GM12878 (cell line): ENCODE data around the gene ASCC3. TPM values are rescaled to one million over a fixed set of nuclear protein-coding genes. Genes with fewer than 3 reads are reported as not detected.

Experiments
- ATAC-seq: fragments of 200-7000 bp; cut with Tn5 transposase; 3 replicates; pipeline ENCODE4 v1.9.1; 2020; ENCODE audit warnings: mild to moderate bottlenecking, moderate library complexity
- BruUV-seq: library from RNA; stranded (reverse); fragments of 400-500 nt; replicated peaks from 2 replicates; lab custom pipeline; 2021; lab: Mats Ljungman, UMichigan
- CTCF ChIA-PET: fragments of 300-600 bp; sonication (Branson Sonifier 250); formaldehyde crosslinking; extraction: SDS; loops from one replicate; lab custom pipeline; 2021; ENCODE audit warnings: inconsistent platforms; lab: Yijun Ruan, JAX
- POLR2A ChIA-PET: fragments of 350-600 bp; formaldehyde crosslinking; extraction: SDS; loops from one replicate; lab custom pipeline; 2021; ENCODE audit warnings: inconsistent platforms; lab: Charles Lee
- RAD21 ChIA-PET: fragments of 300-600 bp; sonication (Branson Sonifier 250); formaldehyde crosslinking; loops from one replicate; lab custom pipeline; 2023; ENCODE audit warnings: antibody characterized with exemption; ENCODE audit not compliant: unreplicated experiment; lab: Charles Lee
- SMC1A ChIA-PET: fragments of 300-600 bp; sonication (Branson Sonifier 250); formaldehyde crosslinking; loops from one replicate; lab custom pipeline; 2023; ENCODE audit not compliant: unreplicated experiment, uncharacterized antibody; lab: Charles Lee
- DNase-seq: peaks from one replicate; pipeline ENCODE4 v3.0.0-alpha.2; 2011; ENCODE audit warnings: low read depth, low spot score
- FAIRE-seq: peaks from 3 replicates; lab custom pipeline; 2011; peaks lifted over from hg19 to GRCh38; lab: Jason Lieb, UNC
- H2AFZ ChIP-seq: 2 replicates; pipeline ENCODE4 v1.6.0; 2011; ENCODE audit warnings: low read depth, low read length, control low read depth; ENCODE audit not compliant: control insufficient read depth
- H3K27ac ChIP-seq: 2 replicates; pipeline ENCODE4 v1.5.1; 2011; ENCODE audit warnings: control low read depth; ENCODE audit not compliant: control insufficient read depth, insufficient read depth
- H3K27me3 ChIP-seq, 2 experiments: replicated peaks in 1 of 2; 2 replicates each; pipeline versions ENCODE4 v1.6.0 to v1.6.1; 2011; ENCODE audit warnings: low read length in 1 of 2; ENCODE audit not compliant: control insufficient read depth in 2 of 2, insufficient read depth in 2 of 2
- H3K36me3 ChIP-seq, 2 experiments: 2 replicates each; pipeline ENCODE4 v1.5.1; 2011; ENCODE audit warnings: low read length in 1 of 2; ENCODE audit not compliant: control insufficient read depth in 2 of 2, insufficient read depth in 2 of 2
- H3K4me1 ChIP-seq: 2 replicates; pipeline ENCODE4 v1.6.1; 2011; ENCODE audit warnings: mild to moderate bottlenecking, low read length, moderate library complexity, mixed read lengths; ENCODE audit not compliant: control insufficient read depth, insufficient read depth
- H3K4me2 ChIP-seq: 2 replicates; pipeline ENCODE4 v1.6.0; 2011; ENCODE audit warnings: control low read depth; ENCODE audit not compliant: control insufficient read depth, insufficient read depth
- H3K4me3 ChIP-seq: fragments of 200-600 bp; sonication (generic); 2 replicates; pipeline ENCODE4 v1.5.1; 2016
- H3K79me2 ChIP-seq: 2 replicates; pipeline ENCODE4 v1.6.0; 2011; ENCODE audit warnings: low read length; ENCODE audit not compliant: control insufficient read depth, insufficient read depth
- H3K9ac ChIP-seq: 2 replicates; pipeline ENCODE4 v1.8.0; 2011; ENCODE audit warnings: low read length, control low read depth, mixed read lengths; ENCODE audit not compliant: control insufficient read depth, insufficient read depth
- H3K9me3 ChIP-seq: replicated peaks from 3 replicates; pipeline ENCODE4 v1.5.1; 2011; ENCODE audit warnings: mild to moderate bottlenecking, low read length; ENCODE audit not compliant: control insufficient read depth, insufficient read depth
- H4K20me1 ChIP-seq: 2 replicates; pipeline ENCODE4 v1.6.0; 2011; ENCODE audit not compliant: control insufficient read depth, insufficient read depth
- CBX3 ChIP-seq: fragments of 200-600 bp; sonication (generic); IDR thresholded peaks from 2 replicates; pipeline ENCODE4 v1.6.1; 2016; ENCODE audit warnings: low read depth, borderline replicate concordance
- CHD1 ChIP-seq: IDR thresholded peaks from 2 replicates; pipeline ENCODE4 v1.6.1; 2012; ENCODE audit warnings: low read depth, low read length, improper control_type of control experiment
- E4F1 ChIP-seq: fragments of 450-650 bp; IDR thresholded peaks from 2 replicates; pipeline ENCODE4 v1.6.1; 2018; ENCODE audit warnings: borderline replicate concordance, mild to moderate bottlenecking; ENCODE audit not compliant: partially characterized antibody
- JUNB ChIP-seq: IDR thresholded peaks from 2 replicates; pipeline ENCODE4 v1.6.1; 2016; ENCODE audit warnings: antibody characterized with exemption, mild to moderate bottlenecking
- KLF5 ChIP-seq: fragments of 450-650 bp; IDR thresholded peaks from 2 replicates; pipeline ENCODE4 v1.6.1; 2014; ENCODE audit warnings: mild to moderate bottlenecking; ENCODE audit not compliant: partially characterized antibody
- MEF2A ChIP-seq: IDR thresholded peaks from 2 replicates; pipeline ENCODE4 v1.6.1; 2011; ENCODE audit warnings: low read depth, mild to moderate bottlenecking, low read length, moderate library complexity; ENCODE audit not compliant: insufficient read depth
- MEF2B ChIP-seq: fragments of 450-650 bp; IDR thresholded peaks from 2 replicates; pipeline ENCODE4 v1.6.1; 2018; ENCODE audit warnings: mild to moderate bottlenecking, moderate library complexity; ENCODE audit not compliant: partially characterized antibody, poor library complexity, severe bottlenecking
- PML ChIP-seq: IDR thresholded peaks from 2 replicates; pipeline ENCODE4 v1.6.1; 2012; ENCODE audit warnings: low read length, inconsistent platforms
- POLR2AphosphoS5 ChIP-seq: IDR thresholded peaks from 2 replicates; pipeline ENCODE4 v1.6.1; 2011; ENCODE audit warnings: mild to moderate bottlenecking, low read length, inconsistent platforms
- POU2F2 ChIP-seq: IDR thresholded peaks from 3 replicates; pipeline ENCODE4 v1.6.1; 2011; ENCODE audit warnings: low read depth, mild to moderate bottlenecking, low read length, borderline replicate concordance
- RB1 ChIP-seq: fragments of 450-650 bp; formaldehyde crosslinking; IDR thresholded peaks from 2 replicates; pipeline ENCODE4 v1.6.1; 2017; ENCODE audit warnings: mild to moderate bottlenecking, borderline replicate concordance
- SMAD5 ChIP-seq: IDR thresholded peaks from 2 replicates; pipeline ENCODE4 v1.6.1; 2016; ENCODE audit warnings: antibody characterized with exemption, low read depth
- SRF ChIP-seq, 2 experiments: IDR thresholded peaks; 2 replicates each; pipeline ENCODE4 v1.6.1; 2011; ENCODE audit warnings: low read depth in 2 of 2, low read length in 2 of 2, mild to moderate bottlenecking in 1 of 2, moderate library complexity in 1 of 2
- SUZ12 ChIP-seq: fragments of 200-600 bp; sonication (generic); IDR thresholded peaks from one replicate; pipeline ENCODE4 v1.6.1; 2018; ENCODE audit warnings: antibody characterized with exemption, mild to moderate bottlenecking; ENCODE audit not compliant: unreplicated experiment
- USF2 ChIP-seq: IDR thresholded peaks from 2 replicates; pipeline ENCODE4 v1.6.1; 2011; ENCODE audit warnings: low read depth, low read length, improper control_type of control experiment, borderline replicate concordance
- ZBTB11 ChIP-seq: fragments of 450-650 bp; formaldehyde crosslinking; IDR thresholded peaks from 2 replicates; pipeline ENCODE4 v1.5.0; 2022; ENCODE audit warnings: mild to moderate bottlenecking, missing genetic modification characterization
- ZNF207 ChIP-seq: fragments of 450-650 bp; IDR thresholded peaks from 2 replicates; pipeline ENCODE4 v1.6.1; 2014; ENCODE audit warnings: antibody characterized with exemption, mild to moderate bottlenecking, borderline replicate concordance
- WGBS: methylation state at CpG from one replicate; pipeline ENCODE4 v1.1.6; 2016; ENCODE audit warnings: low lambda C conversion rate; ENCODE audit not compliant: insufficient replicate concordance, insufficient coverage; ENCODE audit errors: missing lambda C conversion rate; 5-methylcytosine and 5-hydroxymethylcytosine counted together
- in situ Hi-C: fragments of 300-500 bp; cut with MboI; formaldehyde crosslinking; loops from 9 replicates; pipeline ENCODE4 v1.14.3; 2018; ENCODE audit warnings: mixed read lengths
- intact Hi-C: fragments of 100-400 bp; cut with micrococcal nuclease; formaldehyde crosslinking; loops from one replicate; pipeline ENCODE4 v1.14.2; 2022; ENCODE audit not compliant: unreplicated experiment
- polyA plus RNA-seq, 11 experiments: library from polyadenylated mRNA; depleted of rRNA in 4 of 11; unstranded in 6 of 11; stranded (reverse) in 5 of 11; fragments of >200 nt; fragmentation: Nextera tagmentation in 4 of 11; fragmentation: Illumina TruSeq in 1 of 11; extraction: Ambion mirVana in 4 of 11; extraction: Trizol in 1 of 11; gene quantifications; 1 replicate in 1 of 11; 2 replicates in 10 of 11; pipeline versions ENCODE4 v1.2.1 to v1.2.3, GENCODE V29; 2011 to 2016; ENCODE audit warnings: inconsistent platforms in 2 of 11, missing spikeins in 2 of 11, low read depth in 1 of 11
- total RNA-seq, 4 experiments: library from RNA; depleted of rRNA in 3 of 4; stranded (reverse); fragments of >200 nt in 3 of 4; fragmentation: Illumina TruSeq in 1 of 4; extraction: Trizol in 1 of 4; gene quantifications; 2 replicates each; pipeline versions ENCODE4 v1.2.1 to v1.2.3, GENCODE V29; 2013 to 2021

ASCC3 gene
- total and polyA plus RNA-seq, 10 of the 15 experiments (the other 5 are each of a cell fraction or from before 2014, with no cell fraction given), result 19.9 to 76.2 (median 55.9) TPM

GRCh38 chr6:100691972-100692371, 189.2 kb downstream of the ASCC3 start:
- H3K4me3 ChIP-seq, result no peak overlapping the region
- POLR2A ChIA-PET, result no interaction called here
- WGBS, result 47% methylated on average over 2 of the region's 2 CpGs
- no peak overlapping the region for H3K9ac ChIP-seq
- no peak overlapping the region for H2AFZ ChIP-seq
- no peaks in the 10 kb centered on the region for H3K36me3 ChIP-seq
- no peak for ATAC-seq
- no peak overlapping the region for H3K4me2 ChIP-seq
- no peaks in the 10 kb centered on the region for H3K4me1 ChIP-seq
- SMC1A ChIA-PET, result interaction anchor here (2.9 kb wide), 1 partner anchor 13 kb away, joined by 8 read pairs; no protein-coding TSS in a partner anchor
- FAIRE-seq, result no peak
- RAD21 ChIA-PET, result no interaction called here
- no TSS peak for BruUV-seq
- H3K79me2 ChIP-seq, result no peaks in the 10 kb centered on the region
- CTCF ChIA-PET, result no interaction called here
- no peaks in the 10 kb centered on the region for H3K9me3 ChIP-seq
- H3K27ac ChIP-seq, result no peak overlapping the region
- intact Hi-C loops (no loop called here), in situ Hi-C loops (no loop called here)
- DNase-seq, result no peak
- no peak for TF ChIP-seq JUNB
- TF ChIP-seq MEF2A, result no peak
- TF ChIP-seq RB1, result no peak
- TF ChIP-seq POLR2AphosphoS5, result no peak
- TF ChIP-seq USF2, result no peak
- no peak for TF ChIP-seq POU2F2
- TF ChIP-seq KLF5, result no peak
- TF ChIP-seq SRF (IDR thresholded peaks at IDR 0.05; ENCODE audit: low read depth in 2 of 2, low read length in 2 of 2), result no peak
- no peak for TF ChIP-seq ZBTB11
- no peak for TF ChIP-seq CBX3
- TF ChIP-seq SMAD5, result no peak
- TF ChIP-seq CHD1, result no peak
- TF ChIP-seq SUZ12, result no peak
- no peak for TF ChIP-seq PML
- no peak for TF ChIP-seq ZNF207
- TF ChIP-seq E4F1, result no peak
- no peak for TF ChIP-seq MEF2B
- H3K27me3 ChIP-seq, result no peaks in the 10 kb centered on the region
- no peaks in the 10 kb centered on the region for H4K20me1 ChIP-seq
